Cortex of kidney (tissue), 1 donor: ENCODE measurements around the gene TMEM255B.
"Not testable (repeated sequence)": the region's sequence is repeated elsewhere in the genome, so short reads cannot be mapped to it uniquely, and the experiment has no call there.

ENCODE experiments used
- DNase-seq: peaks from one replicate; lab custom pipeline; 2025; lab: John Stamatoyannopoulos, UW

TMEM255B gene

GRCh38 chr13:113734826-113735125, 24.2 kb upstream of the TMEM255B start:
- no peak for DNase-seq

DNA sequence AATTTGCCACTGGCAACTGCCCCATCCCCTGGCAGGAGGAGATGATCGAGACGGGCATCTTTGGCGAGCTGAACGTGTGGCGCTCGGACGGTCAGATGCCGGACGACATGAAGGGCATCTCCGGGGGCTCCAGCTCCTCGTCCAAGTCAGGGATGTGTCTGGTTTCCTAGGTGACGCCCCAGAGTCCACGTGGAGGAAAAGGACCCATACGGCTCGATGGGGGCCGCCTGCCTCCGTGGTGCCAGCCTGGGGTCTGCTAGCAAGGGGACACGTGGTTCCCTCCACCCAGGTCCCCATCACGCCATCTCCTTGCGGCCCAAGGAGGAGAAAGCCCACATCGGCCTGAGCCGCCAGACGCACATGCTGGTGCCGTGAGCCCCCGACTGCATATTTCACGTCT, 23.8 kb upstream of the TMEM255B start:
- DNase-seq: no peak

- no peak for DNase-seq
Measured at GRCh38 chr13:113735750-113736149, 23.3 kb upstream of the TMEM255B start.

GRCh38 chr13:113736258-113736731, 22.7 kb upstream of the TMEM255B start:
- no peak for DNase-seq

- DNase-seq: no peak
Measured at GRCh38 chr13:113737803-113738202, 21.2 kb upstream of the TMEM255B start.

GRCh38 chr13:113739527-113740285, 19.3 kb upstream of the TMEM255B start:
- no peak for DNase-seq

GRCh38 chr13:113740286-113740556, 18.8 kb upstream of the TMEM255B start:
- DNase-seq: no peak

- no peak for DNase-seq
Measured at GRCh38 chr13:113740661-113741060, 18.4 kb upstream of the TMEM255B start.

DNA sequence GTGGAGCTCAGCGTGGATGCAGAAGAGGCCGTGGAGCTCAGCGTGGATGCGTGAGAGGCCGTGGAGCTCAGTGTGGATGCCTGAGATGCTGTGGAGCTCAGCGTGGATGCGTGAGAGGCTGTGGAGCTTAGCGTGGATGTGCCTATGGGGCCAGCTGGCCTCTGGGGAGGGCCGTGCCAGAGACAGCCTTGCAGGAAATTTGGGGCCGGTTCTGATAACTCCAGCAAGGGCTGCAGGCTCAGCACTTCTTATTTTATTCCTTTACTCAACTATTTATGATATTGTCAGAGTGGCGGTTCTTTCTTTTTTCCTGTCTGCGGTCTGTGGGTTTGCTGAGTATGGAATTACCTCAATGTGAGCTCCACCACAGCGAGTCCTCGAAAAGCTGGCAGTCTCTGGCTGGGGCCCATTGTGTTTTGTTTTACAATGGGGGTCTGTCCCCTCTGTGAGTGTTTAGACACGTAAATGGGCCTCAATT, 17.8 kb upstream of the TMEM255B start:
- DNase-seq: no peak

DNA sequence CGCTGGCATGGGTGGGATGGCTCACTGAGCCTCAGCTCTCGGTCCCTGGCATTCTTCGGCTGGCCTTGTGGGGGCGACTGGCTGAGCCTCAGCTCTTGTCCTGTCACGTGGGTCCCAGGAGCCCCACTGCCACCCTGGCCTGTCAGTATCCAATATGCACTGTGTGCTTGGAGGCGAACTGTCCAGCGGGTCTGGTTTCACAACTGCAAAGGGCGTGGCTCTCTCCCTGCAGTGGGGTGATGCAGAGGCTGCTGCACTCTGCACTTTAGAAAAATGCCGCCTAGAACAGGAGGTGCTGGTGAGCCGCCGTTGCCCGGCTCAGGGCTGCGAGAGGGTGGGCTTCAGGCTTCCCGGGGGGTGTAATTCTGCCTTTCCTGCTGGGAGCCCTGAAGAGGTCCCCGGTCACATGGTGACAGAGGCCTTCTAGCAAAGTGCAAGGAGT, 17.0 kb upstream of the TMEM255B start:
- DNase-seq: no peak

GRCh38 chr13:113742445-113743120, 16.4 kb upstream of the TMEM255B start:
- DNase-seq: no peak

- DNase-seq: no peak
Measured at GRCh38 chr13:113743366-113744195, 15.4 kb upstream of the TMEM255B start.

- no peak for DNase-seq
Measured at GRCh38 chr13:113744197-113745000, 14.6 kb upstream of the TMEM255B start.

DNA sequence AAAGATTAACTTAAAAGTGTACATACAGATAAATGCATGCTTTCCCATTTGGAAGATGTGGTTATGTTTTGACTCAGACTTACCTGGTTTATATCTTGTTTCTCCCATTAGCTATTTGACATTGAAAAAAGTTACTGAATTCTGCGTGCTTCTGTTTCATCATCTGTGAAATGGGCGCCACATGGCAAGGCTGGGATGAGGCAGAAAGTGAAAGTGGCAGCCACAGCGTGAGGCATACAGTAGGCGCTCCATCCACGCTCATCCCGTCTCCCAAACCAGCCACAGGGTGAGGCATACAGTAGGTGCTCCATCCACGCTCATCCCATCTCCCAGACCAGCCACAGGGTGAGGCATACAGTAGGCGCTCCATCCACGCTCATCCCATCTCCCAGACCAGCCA, 14.0 kb upstream of the TMEM255B start:
- DNase-seq: no peak

DNA sequence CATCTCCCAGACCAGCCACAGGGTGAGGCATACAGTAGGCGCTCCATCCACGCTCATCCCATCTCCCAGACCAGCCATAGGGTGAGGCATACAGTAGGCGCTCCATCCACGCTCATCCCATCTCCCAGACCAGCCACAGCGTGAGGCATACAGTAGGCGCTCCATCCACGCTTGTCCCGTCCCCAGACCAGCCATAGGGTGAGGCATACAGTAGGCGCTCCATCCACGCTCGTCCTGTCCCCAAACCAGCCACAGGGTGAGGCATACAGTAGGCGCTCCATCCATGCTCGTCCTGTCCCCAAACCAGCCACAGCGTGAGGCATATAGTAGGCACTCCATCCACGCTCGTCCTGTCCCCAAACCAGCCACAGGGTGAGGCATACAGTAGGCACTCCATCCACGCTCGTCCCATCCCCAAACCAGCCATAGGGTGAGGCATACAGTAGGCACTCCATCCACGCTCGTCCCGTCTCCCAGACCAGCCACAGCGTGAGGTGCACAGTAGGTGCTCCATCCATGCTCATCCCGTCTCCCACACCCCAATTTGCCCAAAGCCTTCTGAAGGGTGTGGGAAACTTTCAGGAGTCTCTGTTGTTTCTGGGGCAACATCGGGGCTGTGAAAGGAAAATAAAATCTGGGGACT, 13.4 kb upstream of the TMEM255B start:
- not testable (repeated sequence) for DNase-seq

- DNase-seq: no peak
Measured at GRCh38 chr13:113746143-113746525, 12.9 kb upstream of the TMEM255B start.

GRCh38 chr13:113746671-113747070, 12.4 kb upstream of the TMEM255B start:
- no peak for DNase-seq

DNA sequence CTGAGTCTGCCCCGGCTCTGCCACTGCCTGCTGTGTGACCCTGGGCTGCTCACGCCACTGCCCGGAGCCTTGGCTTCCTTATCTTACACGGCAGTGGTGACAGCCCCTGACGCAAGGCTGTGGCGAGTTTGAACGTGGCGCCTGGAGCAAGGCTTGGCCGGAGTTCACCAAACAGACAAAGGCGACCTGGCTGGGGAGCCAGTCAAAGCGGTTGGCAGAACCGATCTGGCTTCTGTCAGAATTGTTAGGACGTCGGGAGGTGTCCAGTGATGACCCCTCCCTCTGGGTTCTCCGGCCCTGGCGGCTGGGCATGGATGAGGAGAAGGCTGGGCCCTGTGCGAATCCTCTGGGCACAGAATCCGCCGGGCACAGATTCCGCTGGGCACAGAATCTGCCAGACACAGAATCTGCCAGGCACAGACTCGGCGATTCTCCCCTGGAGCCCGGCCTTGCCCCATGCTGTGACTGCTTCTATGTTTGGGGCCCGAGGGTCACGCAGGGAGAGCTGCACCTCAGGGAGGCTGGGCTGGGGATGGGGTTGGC, 11.7 kb upstream of the TMEM255B start:
- no peak for DNase-seq

DNA sequence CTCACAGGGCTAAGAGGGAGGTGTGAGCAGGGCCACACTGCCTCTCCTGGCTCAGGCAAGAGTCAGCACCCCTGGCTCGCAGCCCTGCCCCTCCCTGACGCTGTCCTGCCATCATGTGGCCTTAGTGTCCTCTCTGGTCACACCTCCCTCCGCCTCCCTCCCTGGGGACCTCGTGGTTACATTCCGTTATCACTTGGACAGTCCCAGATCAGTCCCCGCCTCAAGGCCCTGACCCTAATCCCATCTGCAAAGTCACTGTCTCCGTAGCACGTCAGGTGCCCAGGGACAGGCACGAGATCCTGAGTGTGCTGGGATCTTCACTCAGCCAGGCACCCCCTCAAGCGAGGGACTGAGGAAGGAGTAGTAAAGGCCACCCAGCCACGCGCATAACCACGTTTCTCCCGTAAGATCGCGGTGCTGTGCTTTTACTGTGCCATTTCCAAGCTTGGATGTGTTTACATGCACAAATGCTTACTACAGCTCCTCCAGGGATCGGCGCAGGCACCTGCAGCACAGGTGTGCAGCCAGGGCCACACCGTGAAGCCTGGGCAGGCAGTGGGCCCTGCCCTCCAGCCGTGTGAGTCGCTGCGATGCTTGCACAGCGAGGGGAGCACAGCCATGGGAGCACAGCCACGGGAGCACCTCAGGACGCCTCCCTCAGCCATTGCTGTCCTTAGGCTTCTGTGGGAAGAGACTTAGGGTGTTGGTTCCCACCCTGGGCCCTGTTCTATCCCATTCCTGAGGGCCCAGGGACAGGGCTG, 10.7 kb upstream of the TMEM255B start:
- DNase-seq: no peak

DNA sequence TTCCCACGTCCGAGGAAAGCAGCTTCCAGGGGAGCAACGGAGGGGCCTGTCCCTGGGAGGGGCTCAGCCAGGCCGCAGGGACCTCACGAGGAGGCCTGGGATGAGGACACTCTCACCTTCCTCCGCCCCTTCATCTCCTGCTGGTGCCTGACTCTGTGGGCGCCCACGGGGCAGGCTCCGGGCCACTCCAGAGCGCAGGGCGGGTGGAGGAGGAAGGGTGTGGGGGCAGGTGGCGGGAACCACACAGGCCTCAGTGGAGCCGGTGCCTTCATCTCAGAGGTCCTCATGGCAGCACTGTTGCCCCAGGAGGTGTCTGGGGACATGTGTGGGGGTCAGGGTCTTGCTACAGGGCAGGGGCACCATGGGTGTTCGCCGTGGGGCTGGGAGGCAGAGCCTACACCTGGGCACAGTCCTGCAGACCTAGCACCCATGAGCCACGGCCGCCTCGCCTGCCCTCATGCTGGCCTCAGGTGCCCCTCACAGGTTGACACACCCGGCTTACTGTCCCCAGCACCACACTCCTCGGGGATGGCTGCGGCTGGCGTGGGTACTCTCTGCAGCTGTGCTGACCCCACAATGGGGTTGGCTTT, 10.1 kb upstream of the TMEM255B start:
- no peak for DNase-seq
